ENCODE measurements around the gene FOXP1. TPM values are rescaled to one million over a fixed set of nuclear protein-coding genes. Genes with fewer than 3 reads are reported as not detected.

Gene FOXP1
- total and polyA plus RNA-seq, 9 of the 15 experiments (the other 6 are each of a cell fraction or from before 2014, with no cell fraction given) = 7.7 to 34.5 (median 13.7) TPM

DNA sequence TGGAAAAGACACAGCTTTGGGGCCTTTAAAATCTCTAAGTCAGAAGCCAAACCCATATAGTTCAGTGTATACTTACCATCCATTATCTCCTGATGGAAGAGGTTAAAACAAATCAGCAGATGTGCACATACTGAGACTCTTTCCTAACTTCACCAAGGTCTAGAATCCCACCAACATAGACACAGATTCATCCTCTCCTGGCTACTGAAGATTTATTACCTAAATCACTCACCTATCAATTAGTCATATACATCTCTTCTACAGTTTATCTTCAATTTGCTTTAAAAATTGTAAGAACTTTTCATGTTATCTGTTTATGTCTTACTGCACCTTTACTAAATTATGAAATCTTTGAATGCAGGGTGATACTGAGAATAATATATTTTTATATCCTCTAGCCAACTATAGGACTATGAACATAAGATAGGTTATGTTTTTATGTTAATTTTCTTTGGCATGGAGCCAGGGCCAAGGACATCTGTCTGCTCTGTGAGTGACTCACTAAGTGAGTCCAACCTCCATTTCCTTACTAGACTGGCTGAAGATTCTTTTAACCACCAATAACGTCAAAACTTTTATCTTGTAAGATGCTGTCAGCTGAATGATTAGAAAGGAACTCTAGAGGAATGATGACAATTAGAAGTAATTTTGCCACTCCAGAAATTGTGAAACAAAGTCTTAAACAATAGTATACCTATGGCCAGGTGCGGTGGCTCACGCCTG, 397.6 kb downstream of the FOXP1 start:
- Histone ChIP-seq H3K9me3 (replicated peaks; ENCODE audit: control insufficient read depth, insufficient read depth, low read depth, low read length) (no peaks in the 10 kb centered on the region), H3K9me1 (ENCODE audit: control insufficient read depth, insufficient read depth, low read length) (no peaks in the 10 kb centered on the region), H3K4me1 (replicated peaks in 1 of 2; ENCODE audit: control insufficient read depth in 2 of 2, insufficient read depth in 2 of 2, low read length in 2 of 2) (peaks cover 0 to 24% of the 10 kb centered on the region in 2 experiments; a peak in 3 of 5 replicates), H3K4me3 (no peak overlapping the region), H3K9ac (ENCODE audit: insufficient read depth in 1 of 2, low read depth in 2 of 2, low read length in 2 of 2) (no peak overlapping the region), H3K4me2 (ENCODE audit: insufficient read depth, low read length) (no peak overlapping the region), H3K27ac (ENCODE audit: extremely low read depth, low read depth, low read length) (no peak overlapping the region), H3K79me2 (ENCODE audit: control insufficient read depth, insufficient read depth, low read length) (no peaks in the 10 kb centered on the region), H4K20me1 (replicated peaks; ENCODE audit: control insufficient read depth, insufficient read depth, low read length) (no peaks in the 10 kb centered on the region), H3K27me3 (ENCODE audit: control insufficient read depth in 2 of 2, insufficient read depth in 2 of 2, low read length in 2 of 2) (no peaks in the 10 kb centered on the region), H3K36me3 (ENCODE audit: control insufficient read depth, insufficient read depth, low read length) (no peaks in the 10 kb centered on the region), H2AFZ (ENCODE audit: low read depth, low read length) (no peak overlapping the region)
- intact Hi-C loops (cut with micrococcal nuclease) = no loop called here
- ATAC-seq (peak; percentile 77), DNase-seq (ENCODE audit: extremely low read depth in 1 of 4, low spot score in 3 of 4) (peak; percentile 24 to 67 (median 34)), FAIRE-seq (no peak)
- 36% methylated on average over 2 of the region's 3 CpGs for WGBS (ENCODE audit: insufficient coverage, low coverage, missing lambda C conversion rate)
- ChIA-PET CTCF (ENCODE audit: low intra/inter-chr PET ratio) (no interaction called here), POLR2A (no interaction called here)
- no TSS peak for BruUV-seq (replicated peaks)
- in situ Hi-C loops (cut with MboI) = no loop called here
- TF ChIP-seq, protein P1, sequence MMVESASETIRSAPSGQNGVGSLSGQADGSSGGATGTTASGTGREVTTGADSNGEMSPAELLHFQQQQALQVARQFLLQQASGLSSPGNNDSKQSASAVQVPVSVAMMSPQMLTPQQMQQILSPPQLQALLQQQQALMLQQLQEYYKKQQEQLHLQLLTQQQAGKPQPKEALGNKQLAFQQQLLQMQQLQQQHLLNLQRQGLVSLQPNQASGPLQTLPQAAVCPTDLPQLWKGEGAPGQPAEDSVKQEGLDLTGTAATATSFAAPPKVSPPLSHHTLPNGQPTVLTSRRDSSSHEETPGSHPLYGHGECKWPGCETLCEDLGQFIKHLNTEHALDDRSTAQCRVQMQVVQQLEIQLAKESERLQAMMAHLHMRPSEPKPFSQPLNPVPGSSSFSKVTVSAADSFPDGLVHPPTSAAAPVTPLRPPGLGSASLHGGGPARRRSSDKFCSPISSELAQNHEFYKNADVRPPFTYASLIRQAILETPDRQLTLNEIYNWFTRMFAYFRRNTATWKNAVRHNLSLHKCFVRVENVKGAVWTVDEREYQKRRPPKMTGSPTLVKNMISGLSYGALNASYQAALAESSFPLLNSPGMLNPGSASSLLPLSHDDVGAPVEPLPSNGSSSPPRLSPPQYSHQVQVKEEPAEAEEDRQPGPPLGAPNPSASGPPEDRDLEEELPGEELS (CRISPR knock-in tag; IDR thresholded peaks at IDR 0.05; ENCODE audit: borderline replicate concordance) = no peak
- TF ChIP-seq ARID1B (IDR thresholded peaks at IDR 0.05) (peak; percentile 26; the same call in 1 of the 2 replicates), MEF2D (tag; conservative IDR thresholded peaks at IDR 0.05; ENCODE audit: low read depth) (no peak), NFIX (CRISPR knock-in tag; IDR thresholded peaks at IDR 0.05; ENCODE audit: low read depth) (peak; percentile 77), PHF21A (IDR thresholded peaks at IDR 0.05; ENCODE audit: borderline replicate concordance, low read depth) (no peak), CHD4 (IDR thresholded peaks at IDR 0.05; ENCODE audit: insufficient read depth, insufficient replicate concordance, low read depth, low read length, poor library complexity, severe bottlenecking) (no peak), DPF2 (IDR thresholded peaks at IDR 0.05) (peak; percentile 36; the same call in 1 of the 2 replicates), CBFA2T3 (IDR thresholded peaks at IDR 0.05) (peak; percentile 44; the same call in 1 of the 2 replicates), BMI1 (IDR thresholded peaks at IDR 0.05; ENCODE audit: low read length) (no peak)
- TF ChIP-seq, protein P2, sequence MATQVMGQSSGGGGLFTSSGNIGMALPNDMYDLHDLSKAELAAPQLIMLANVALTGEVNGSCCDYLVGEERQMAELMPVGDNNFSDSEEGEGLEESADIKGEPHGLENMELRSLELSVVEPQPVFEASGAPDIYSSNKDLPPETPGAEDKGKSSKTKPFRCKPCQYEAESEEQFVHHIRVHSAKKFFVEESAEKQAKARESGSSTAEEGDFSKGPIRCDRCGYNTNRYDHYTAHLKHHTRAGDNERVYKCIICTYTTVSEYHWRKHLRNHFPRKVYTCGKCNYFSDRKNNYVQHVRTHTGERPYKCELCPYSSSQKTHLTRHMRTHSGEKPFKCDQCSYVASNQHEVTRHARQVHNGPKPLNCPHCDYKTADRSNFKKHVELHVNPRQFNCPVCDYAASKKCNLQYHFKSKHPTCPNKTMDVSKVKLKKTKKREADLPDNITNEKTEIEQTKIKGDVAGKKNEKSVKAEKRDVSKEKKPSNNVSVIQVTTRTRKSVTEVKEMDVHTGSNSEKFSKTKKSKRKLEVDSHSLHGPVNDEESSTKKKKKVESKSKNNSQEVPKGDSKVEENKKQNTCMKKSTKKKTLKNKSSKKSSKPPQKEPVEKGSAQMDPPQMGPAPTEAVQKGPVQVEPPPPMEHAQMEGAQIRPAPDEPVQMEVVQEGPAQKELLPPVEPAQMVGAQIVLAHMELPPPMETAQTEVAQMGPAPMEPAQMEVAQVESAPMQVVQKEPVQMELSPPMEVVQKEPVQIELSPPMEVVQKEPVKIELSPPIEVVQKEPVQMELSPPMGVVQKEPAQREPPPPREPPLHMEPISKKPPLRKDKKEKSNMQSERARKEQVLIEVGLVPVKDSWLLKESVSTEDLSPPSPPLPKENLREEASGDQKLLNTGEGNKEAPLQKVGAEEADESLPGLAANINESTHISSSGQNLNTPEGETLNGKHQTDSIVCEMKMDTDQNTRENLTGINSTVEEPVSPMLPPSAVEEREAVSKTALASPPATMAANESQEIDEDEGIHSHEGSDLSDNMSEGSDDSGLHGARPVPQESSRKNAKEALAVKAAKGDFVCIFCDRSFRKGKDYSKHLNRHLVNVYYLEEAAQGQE (IDR thresholded peaks at IDR 0.05; ENCODE audit: borderline replicate concordance) = no peak
- TF ChIP-seq, protein P2 (CRISPR knock-in tag; IDR thresholded peaks at IDR 0.05; ENCODE audit: low read depth) = no peak
- TF ChIP-seq, protein P3, sequence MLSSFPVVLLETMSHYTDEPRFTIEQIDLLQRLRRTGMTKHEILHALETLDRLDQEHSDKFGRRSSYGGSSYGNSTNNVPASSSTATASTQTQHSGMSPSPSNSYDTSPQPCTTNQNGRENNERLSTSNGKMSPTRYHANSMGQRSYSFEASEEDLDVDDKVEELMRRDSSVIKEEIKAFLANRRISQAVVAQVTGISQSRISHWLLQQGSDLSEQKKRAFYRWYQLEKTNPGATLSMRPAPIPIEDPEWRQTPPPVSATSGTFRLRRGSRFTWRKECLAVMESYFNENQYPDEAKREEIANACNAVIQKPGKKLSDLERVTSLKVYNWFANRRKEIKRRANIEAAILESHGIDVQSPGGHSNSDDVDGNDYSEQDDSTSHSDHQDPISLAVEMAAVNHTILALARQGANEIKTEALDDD (IDR thresholded peaks at IDR 0.05) = peak; percentile 65
